HEK293 (cell line): Measurements from ENCODE around the gene NRSN2.

Source experiments
- CTCF ChIA-PET: fragments of 350-600 bp; formaldehyde crosslinking; extraction: SDS; loops from one replicate; lab custom pipeline; 2021; ENCODE audit warnings: antibody characterized with exemption; lab: Yijun Ruan, JAX
- POLR2A ChIA-PET: fragments of 300-600 bp; formaldehyde crosslinking; extraction: SDS; loops from one replicate; lab custom pipeline; 2020; ENCODE audit warnings: antibody characterized with exemption, inconsistent platforms; lab: Yijun Ruan, JAX
- H3K27ac ChIP-seq: fragments of 200-500 bp; sonication (Bioruptor generic); 2 replicates; pipeline ENCODE4 v1.5.1; 2014; ENCODE audit warnings: low read depth, low read length, control low read depth, inconsistent platforms; ENCODE audit errors: extremely low read depth
- H3K36me3 ChIP-seq, 2 experiments: fragments of 200-500 bp in 1 of 2; sonication (Bioruptor generic) in 1 of 2; 1 replicate in 1 of 2; 2 replicates in 1 of 2; pipeline ENCODE4 v1.5.1; 2014 to 2017; ENCODE audit warnings: inconsistent platforms in 2 of 2, low read length in 2 of 2; ENCODE audit not compliant: control insufficient read depth in 2 of 2, insufficient read depth in 1 of 2
- H3K4me1 ChIP-seq: fragments of 200-500 bp; sonication (Bioruptor generic); 2 replicates; pipeline ENCODE4 v1.5.1; 2014; ENCODE audit warnings: mild to moderate bottlenecking, low read length, inconsistent platforms; ENCODE audit not compliant: control insufficient read depth, insufficient read depth
- H3K4me3 ChIP-seq: 2 replicates; pipeline ENCODE4 v1.5.1; 2011; ENCODE audit warnings: low read depth, mild to moderate bottlenecking, control low read depth, low read length, moderate library complexity
- H3K9me3 ChIP-seq: fragments of 200-500 bp; sonication (Bioruptor generic); 2 replicates; pipeline ENCODE4 v1.5.1; 2014; ENCODE audit warnings: low read depth, low read length, inconsistent platforms; ENCODE audit not compliant: control insufficient read depth, insufficient read depth
- BCL6B ChIP-seq: fragments of 450-650 bp; formaldehyde crosslinking; IDR thresholded peaks from 2 replicates; pipeline ENCODE4 v1.5.1; 2017; ENCODE audit warnings: missing biosample characterization, missing genetic modification characterization
- INSM2 ChIP-seq: fragments of 450-650 bp; formaldehyde crosslinking; IDR thresholded peaks from 2 replicates; pipeline ENCODE4 v1.5.1; 2016; ENCODE audit warnings: missing biosample characterization, missing genetic modification characterization
- KLF17 ChIP-seq: fragments of 450-650 bp; formaldehyde crosslinking; IDR thresholded peaks from 2 replicates; pipeline ENCODE4 v1.5.1; 2016; ENCODE audit warnings: missing biosample characterization, missing genetic modification characterization
- OVOL3 ChIP-seq: fragments of 450-650 bp; formaldehyde crosslinking; IDR thresholded peaks from 2 replicates; pipeline ENCODE4 v1.5.1; 2016; ENCODE audit warnings: missing biosample characterization, missing genetic modification characterization
- SETDB1 ChIP-seq: IDR thresholded peaks from one replicate; pipeline ENCODE4 v1.6.1; 2017; ENCODE audit warnings: mild to moderate bottlenecking, low read length, moderate library complexity, mixed read lengths; ENCODE audit not compliant: insufficient read length
- SP3 ChIP-seq: fragments of 450-650 bp; formaldehyde crosslinking; IDR thresholded peaks from 2 replicates; pipeline ENCODE4 v1.5.1; 2016; ENCODE audit warnings: missing biosample characterization, missing genetic modification characterization
- ZBTB26 ChIP-seq: fragments of 450-650 bp; formaldehyde crosslinking; optimal IDR thresholded peaks from 2 replicates; pipeline ENCODE3; 2016; ENCODE audit warnings: missing biosample characterization, mild to moderate bottlenecking, missing genetic modification characterization
- ZBTB44 ChIP-seq: fragments of 450-650 bp; IDR thresholded peaks from 2 replicates; pipeline ENCODE4 v1.5.1; 2018; ENCODE audit warnings: missing biosample characterization, mild to moderate bottlenecking, missing genetic modification characterization
- ZBTB49 ChIP-seq: fragments of 450-650 bp; formaldehyde crosslinking; IDR thresholded peaks from 2 replicates; pipeline ENCODE4 v1.5.1; 2016; ENCODE audit warnings: missing biosample characterization, missing genetic modification characterization, low read depth
- ZBTB6 ChIP-seq: fragments of 450-650 bp; formaldehyde crosslinking; IDR thresholded peaks from 2 replicates; pipeline ENCODE4 v1.5.1; 2017; ENCODE audit warnings: missing biosample characterization, missing genetic modification characterization
- ZNF132 ChIP-seq: fragments of 450-650 bp; formaldehyde crosslinking; IDR thresholded peaks from 2 replicates; pipeline ENCODE4 v1.5.1; 2017; ENCODE audit warnings: missing biosample characterization, missing genetic modification characterization, borderline replicate concordance
- ZNF155 ChIP-seq: fragments of 450-650 bp; formaldehyde crosslinking; IDR thresholded peaks from 2 replicates; pipeline ENCODE4 v1.5.1; 2016; ENCODE audit warnings: missing biosample characterization, missing genetic modification characterization
- ZNF19 ChIP-seq: fragments of 450-650 bp; formaldehyde crosslinking; IDR thresholded peaks from 2 replicates; pipeline ENCODE4; 2016; ENCODE audit warnings: missing biosample characterization, missing genetic modification characterization, low read depth
- ZNF2 ChIP-seq: fragments of 450-650 bp; formaldehyde crosslinking; IDR thresholded peaks from 2 replicates; pipeline ENCODE4 v1.5.1; 2016; ENCODE audit warnings: missing biosample characterization, missing genetic modification characterization
- ZNF324 ChIP-seq: fragments of 450-650 bp; formaldehyde crosslinking; IDR thresholded peaks from 2 replicates; pipeline ENCODE4 v1.5.1; 2016; ENCODE audit warnings: missing biosample characterization, missing genetic modification characterization
- ZNF335 ChIP-seq: fragments of 450-650 bp; formaldehyde crosslinking; conservative IDR thresholded peaks from 2 replicates; pipeline ENCODE4 v1.5.1; 2016; ENCODE audit warnings: missing biosample characterization, missing genetic modification characterization
- ZNF423 ChIP-seq: fragments of 450-650 bp; formaldehyde crosslinking; IDR thresholded peaks from 2 replicates; pipeline ENCODE4 v1.5.1; 2016; ENCODE audit warnings: missing biosample characterization, missing genetic modification characterization
- ZNF549 ChIP-seq: fragments of 450-650 bp; IDR thresholded peaks from 2 replicates; pipeline ENCODE4 v1.5.1; 2018; ENCODE audit warnings: missing biosample characterization, missing genetic modification characterization, mild to moderate bottlenecking, inconsistent platforms, moderate library complexity
- ZNF555 ChIP-seq: fragments of 450-650 bp; formaldehyde crosslinking; conservative IDR thresholded peaks from 2 replicates; pipeline ENCODE4 v1.5.1; 2017; ENCODE audit warnings: missing biosample characterization, mild to moderate bottlenecking, missing genetic modification characterization, inconsistent platforms
- ZSCAN30 ChIP-seq: fragments of 450-650 bp; IDR thresholded peaks from 2 replicates; pipeline ENCODE4 v1.5.1; 2018; ENCODE audit warnings: missing biosample characterization, mild to moderate bottlenecking, missing genetic modification characterization, moderate library complexity

The NRSN2 gene

GRCh38 chr20:329851-330232 is 17.1 kb upstream of the NRSN2 start:
- CTCF ChIA-PET = interaction anchor here (0.8 to 3.6 kb wide), 17 partner anchors 10 to 112 kb away, joined by 3 to 29 read pairs (median 8); partner anchors contain the start of gene NRSN2
- Histone ChIP-seq H3K9me3 (no peaks in the 10 kb centered on the region), H3K27ac (no peak overlapping the region), H3K4me3 (no peak overlapping the region), H3K4me1 (peaks cover 7% of the 10 kb centered on the region), H3K36me3 (peaks cover 0 to 5% of the 10 kb centered on the region in 2 experiments; a peak in 1 of 3 replicates)
- TF ChIP-seq ZNF2 (tag by site-specific recombination) (no peak), ZNF155 (tag by site-specific recombination) (no peak), ZNF19 (tag by site-specific recombination) (no peak), ZNF549 (tag by site-specific recombination) (no peak), ZNF335 (no peak), ZBTB6 (tag by site-specific recombination) (no peak), ZBTB26 (tag by site-specific recombination) (no peak), OVOL3 (tag by site-specific recombination) (no peak), BCL6B (tag by site-specific recombination) (no peak), SETDB1 (no peak), ZNF555 (tag by site-specific recombination) (no peak)
- POLR2A ChIA-PET = interaction anchor here (1.0 to 3.2 kb wide), 9 partner anchors 12 to 78 kb away, joined by 3 to 14 read pairs (median 4); partner anchors contain the start of genes NRSN2 and ZCCHC3

GRCh38 chr20:330233-331149 is 16.4 kb upstream of the NRSN2 start:
- H3K4me3 ChIP-seq = no peak overlapping the region
- POLR2A ChIA-PET = interaction anchor here (0.6 to 3.2 kb wide), 9 partner anchors 9 to 77 kb away, joined by 3 to 14 read pairs (median 4); partner anchors contain the start of genes NRSN2 and ZCCHC3
- peaks cover 6% of the 10 kb centered on the region; the same call in 1 of the 2 replicates for H3K4me1 ChIP-seq
- peaks cover 0 to 5% of the 10 kb centered on the region in 2 experiments; a peak in 1 of 3 replicates for H3K36me3 ChIP-seq
- no peaks in the 10 kb centered on the region for H3K9me3 ChIP-seq
- no peak overlapping the region for H3K27ac ChIP-seq
- CTCF ChIA-PET = interaction anchor here (0.5 to 3.6 kb wide), 39 partner anchors 9 to 928 kb away, joined by 3 to 29 read pairs (median 5); partner anchors contain the start of genes DEFB132, NRSN2 and ZCCHC3
- TF ChIP-seq ZSCAN30 (tag by site-specific recombination) (0 out of 2 replicates have a peak, but pooled peaks have one; percentile 19), ZBTB44 (tag by site-specific recombination) (no peak), ZNF423 (tag by site-specific recombination) (no peak), ZNF132 (tag by site-specific recombination) (no peak), ZBTB49 (tag by site-specific recombination) (no peak), INSM2 (no peak), SP3 (tag by site-specific recombination) (no peak), KLF17 (tag by site-specific recombination) (peak; percentile 45; the same call in 1 of the 2 replicates), ZNF324 (tag by site-specific recombination) (no peak)
